H1 (cell line): ENCODE measurements around the gene NFIX.

ENCODE experiments used
- CHD2 ChIP-seq: IDR thresholded peaks from 2 replicates; pipeline ENCODE4 v1.6.1; 2012; ENCODE audit warnings: low read length, improper control_type of control experiment
- CTCF ChIP-seq, 3 experiments: IDR thresholded peaks; 1 replicate in 2 of 3; 2 replicates in 1 of 3; pipeline versions ENCODE4 v1.5.1 to v1.6.1; 2011; ENCODE audit warnings: low read length in 3 of 3, mild to moderate bottlenecking in 3 of 3, inconsistent platforms in 2 of 3, low read depth in 1 of 3, moderate library complexity in 1 of 3; ENCODE audit not compliant: insufficient read depth in 1 of 3; ENCODE audit errors: control extremely low read depth in 1 of 3
- JUN ChIP-seq: IDR thresholded peaks from 2 replicates; pipeline ENCODE4 v1.6.1; 2011; ENCODE audit warnings: low read depth, mild to moderate bottlenecking, improper control_type of control experiment, low read length
- KDM1A ChIP-seq: fragments of 200-600, 300-600 bp; sonication (generic); IDR thresholded peaks from 2 replicates; pipeline ENCODE4 v1.7.1; 2016; ENCODE audit warnings: mild to moderate bottlenecking, low read length, borderline replicate concordance
- POLR2A ChIP-seq, 2 experiments: IDR thresholded peaks; 1 replicate in 1 of 2; 2 replicates in 1 of 2; pipeline ENCODE4 v1.6.1; 2011; ENCODE audit warnings: low read depth in 2 of 2, low read length in 2 of 2, mild to moderate bottlenecking in 2 of 2; ENCODE audit errors: control extremely low read depth in 1 of 2
- POLR2AphosphoS5 ChIP-seq: IDR thresholded peaks from 2 replicates; pipeline ENCODE4 v1.6.1; 2011; ENCODE audit warnings: low read depth, low read length
- TF ChIP-seq, protein P1 (sequence below): IDR thresholded peaks from 2 replicates; pipeline ENCODE4 v1.6.1; 2012; ENCODE audit warnings: inconsistent platforms

DNA sequence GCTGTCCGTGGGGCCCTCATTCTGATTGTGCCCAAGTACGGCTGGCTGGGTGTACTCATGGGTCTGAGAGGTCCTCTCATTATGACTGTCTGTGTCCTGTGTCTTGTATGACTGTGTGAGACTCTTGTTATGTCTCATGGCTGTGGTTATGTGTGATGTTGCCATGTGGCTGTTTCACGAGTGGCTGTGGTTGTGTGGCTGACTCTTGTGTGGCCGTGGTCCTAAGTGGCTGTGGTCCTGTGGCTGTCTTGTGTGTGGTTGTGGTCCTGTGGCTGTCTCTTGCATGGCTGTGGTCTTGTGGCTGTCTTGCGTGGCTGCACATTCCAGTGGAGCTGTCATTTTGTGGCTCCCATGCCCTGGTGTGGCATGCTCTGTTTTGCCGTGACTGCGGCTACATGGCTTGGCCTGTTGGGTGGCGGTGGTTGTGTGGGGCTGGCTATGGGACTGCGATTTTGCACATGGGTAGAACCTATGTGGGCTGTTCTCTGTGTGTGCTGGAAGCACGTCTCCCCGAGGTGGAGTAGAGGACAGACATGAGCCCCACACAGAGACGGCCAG lies 104.8 kb downstream of the NFIX start:
- TF ChIP-seq KDM1A (no peak), JUN (no peak), POLR2A (IDR thresholded peaks at IDR 0.05; ENCODE audit: control extremely low read depth in 1 of 2, low read depth in 2 of 2, low read length in 2 of 2) (no peak), CHD2 (no peak), CTCF (IDR thresholded peaks at IDR 0.05; ENCODE audit: control extremely low read depth in 1 of 3, insufficient read depth in 1 of 3, low read depth in 1 of 3, low read length in 3 of 3) (no peak), POLR2AphosphoS5 (no peak)
- TF ChIP-seq, protein P1, sequence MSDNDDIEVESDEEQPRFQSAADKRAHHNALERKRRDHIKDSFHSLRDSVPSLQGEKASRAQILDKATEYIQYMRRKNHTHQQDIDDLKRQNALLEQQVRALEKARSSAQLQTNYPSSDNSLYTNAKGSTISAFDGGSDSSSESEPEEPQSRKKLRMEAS, result no peak
